NB4 (cell line): Measurements from ENCODE around the gene KRT6C.

Experiments used
- DNase-seq: peaks from one replicate; pipeline ENCODE4 v3.0.0; 2010; ENCODE audit warnings: low read depth
- H3K4me3 ChIP-seq: one replicate; pipeline ENCODE4 v1.5.1; 2011; ENCODE audit warnings: mild to moderate bottlenecking, low read depth, low read length, moderate library complexity
- CTCF ChIP-seq: IDR thresholded peaks from one replicate; pipeline ENCODE4 v1.5.1; 2012; ENCODE audit warnings: low read depth, low read length
- MAX ChIP-seq: IDR thresholded peaks from 2 replicates; pipeline ENCODE4 v1.6.1; 2011; ENCODE audit warnings: low read depth, low read length
- MYC ChIP-seq: IDR thresholded peaks from 2 replicates; pipeline ENCODE4 v1.6.1; 2011; ENCODE audit warnings: low read depth, low read length
- POLR2A ChIP-seq: IDR thresholded peaks from 2 replicates; pipeline ENCODE4 v1.6.1; 2011; ENCODE audit warnings: mild to moderate bottlenecking; ENCODE audit not compliant: insufficient read length; ENCODE audit errors: extremely low read depth

KRT6C gene

GRCh38 chr12:52436000-52436827 is 37.4 kb downstream of the KRT6C start:
- H3K4me3 ChIP-seq, result no peak overlapping the region
- no peak for DNase-seq
- TF ChIP-seq CTCF (no peak), MYC (no peak), MAX (no peak), POLR2A (no peak)

- no peak overlapping the region for H3K4me3 ChIP-seq
- DNase-seq, result no peak
- TF ChIP-seq MYC, result no peak
- no peak for TF ChIP-seq MAX
- no peak for TF ChIP-seq CTCF
- no peak for TF ChIP-seq POLR2A
Measured at GRCh38 chr12:52435659-52435999, 38.0 kb downstream of the KRT6C start.

GRCh38 chr12:52434760-52435530 is 38.7 kb downstream of the KRT6C start:
- TF ChIP-seq POLR2A, result no peak
- TF ChIP-seq MAX, result no peak
- no peak for TF ChIP-seq MYC
- TF ChIP-seq CTCF, result no peak
- no peak for DNase-seq
- H3K4me3 ChIP-seq, result no peak overlapping the region

GRCh38 chr12:52434081-52434733 is 39.4 kb downstream of the KRT6C start, which contains the start of gene KRT75:
KRT75 (minus strand) TSS chr12:52434371; CDS start chr12:52434304, 67 bp downstream.
- TF ChIP-seq MAX, result no peak
- TF ChIP-seq POLR2A, result no peak
- TF ChIP-seq MYC, result no peak
- TF ChIP-seq CTCF, result no peak
- no peak within 1 kb of the TSS for H3K4me3 ChIP-seq
- DNase-seq, result no peak

- TF ChIP-seq MAX (no peak), POLR2A (no peak), MYC (no peak), CTCF (no peak)
- H3K4me3 ChIP-seq, result no peak overlapping the region
- no peak for DNase-seq
Measured at GRCh38 chr12:52433501-52434080, 40.0 kb downstream of the KRT6C start.
